GM12878 (cell line): ENCODE data around the gene DUSP8. TPM values are rescaled to one million over a fixed set of nuclear protein-coding genes. Genes with fewer than 3 reads are reported as not detected.

Experiments
- ATF3 ChIP-seq: IDR thresholded peaks from 2 replicates; pipeline ENCODE4 v1.6.1; 2011; ENCODE audit warnings: low read depth, mild to moderate bottlenecking, low read length, moderate library complexity, borderline replicate concordance; ENCODE audit errors: extremely low read depth
- BCL11A ChIP-seq: IDR thresholded peaks from 2 replicates; pipeline ENCODE4 v1.6.1; 2011; ENCODE audit warnings: low read depth, low read length
- BHLHE40 ChIP-seq, 2 experiments: fragments of 450-650 bp in 1 of 2; IDR thresholded peaks; 2 replicates each; pipeline ENCODE4 v1.6.1; 2011 to 2017; ENCODE audit warnings: low read depth in 2 of 2, borderline replicate concordance in 1 of 2, improper control_type of control experiment in 1 of 2, low read length in 1 of 2, mild to moderate bottlenecking in 1 of 2
- CBX5 ChIP-seq: sonication (generic); IDR thresholded peaks from 2 replicates; pipeline ENCODE4 v1.6.1; 2016; ENCODE audit warnings: low read depth, moderate library complexity, mild to moderate bottlenecking, inconsistent platforms
- EP300 ChIP-seq, 2 experiments: fragments of 150-350 bp in 1 of 2; IDR thresholded peaks; 2 replicates each; pipeline ENCODE4 v1.6.1; 2011 to 2012; ENCODE audit warnings: low read depth in 2 of 2, low read length in 2 of 2, borderline replicate concordance in 1 of 2, improper control_type of control experiment in 1 of 2, inconsistent platforms in 1 of 2; ENCODE audit not compliant: control insufficient read depth in 1 of 2
- NR2C1 ChIP-seq: fragments of 450-650 bp; IDR thresholded peaks from 2 replicates; pipeline ENCODE4 v1.6.1; 2017; ENCODE audit warnings: antibody characterized with exemption, mild to moderate bottlenecking, moderate library complexity
- RBBP5 ChIP-seq: fragments of 200-600 bp; sonication (generic); conservative IDR thresholded peaks from 2 replicates; pipeline ENCODE4 v1.6.1; 2016
- SMAD1 ChIP-seq: fragments of 450-650 bp; IDR thresholded peaks from 2 replicates; pipeline ENCODE4 v1.6.1; 2018; ENCODE audit warnings: mild to moderate bottlenecking, low read depth; ENCODE audit not compliant: partially characterized antibody
- ZNF24 ChIP-seq: fragments of 450-650 bp; IDR thresholded peaks from 2 replicates; pipeline ENCODE4 v1.6.1; 2017; ENCODE audit warnings: antibody characterized with exemption, mild to moderate bottlenecking
- ZZZ3 ChIP-seq: IDR thresholded peaks from 2 replicates; pipeline ENCODE4 v1.6.1; 2011; ENCODE audit warnings: low read depth; ENCODE audit not compliant: control insufficient read depth, insufficient read length
- polyA plus RNA-seq, 11 experiments: library from polyadenylated mRNA; depleted of rRNA in 4 of 11; unstranded in 6 of 11; stranded (reverse) in 5 of 11; fragments of >200 nt; fragmentation: Nextera tagmentation in 4 of 11; fragmentation: Illumina TruSeq in 1 of 11; extraction: Ambion mirVana in 4 of 11; extraction: Trizol in 1 of 11; gene quantifications; 1 replicate in 1 of 11; 2 replicates in 10 of 11; pipeline versions ENCODE4 v1.2.1 to v1.2.3, GENCODE V29; 2011 to 2016; ENCODE audit warnings: inconsistent platforms in 2 of 11, missing spikeins in 2 of 11, low read depth in 1 of 11
- total RNA-seq, 4 experiments: library from RNA; depleted of rRNA in 3 of 4; stranded (reverse); fragments of >200 nt in 3 of 4; fragmentation: Illumina TruSeq in 1 of 4; extraction: Trizol in 1 of 4; gene quantifications; 2 replicates each; pipeline versions ENCODE4 v1.2.1 to v1.2.3, GENCODE V29; 2013 to 2021
- TF ChIP-seq, protein P1 (sequence below): IDR thresholded peaks from 2 replicates; pipeline ENCODE4 v1.6.1; 2012; ENCODE audit warnings: mild to moderate bottlenecking, low read depth, low read length

DUSP8 gene
- total and polyA plus RNA-seq, 10 of the 15 experiments (the other 5 are each of a cell fraction or from before 2014, with no cell fraction given), result 0.04 to 1.7 (median 0.26) TPM; not detected in 6

DNA sequence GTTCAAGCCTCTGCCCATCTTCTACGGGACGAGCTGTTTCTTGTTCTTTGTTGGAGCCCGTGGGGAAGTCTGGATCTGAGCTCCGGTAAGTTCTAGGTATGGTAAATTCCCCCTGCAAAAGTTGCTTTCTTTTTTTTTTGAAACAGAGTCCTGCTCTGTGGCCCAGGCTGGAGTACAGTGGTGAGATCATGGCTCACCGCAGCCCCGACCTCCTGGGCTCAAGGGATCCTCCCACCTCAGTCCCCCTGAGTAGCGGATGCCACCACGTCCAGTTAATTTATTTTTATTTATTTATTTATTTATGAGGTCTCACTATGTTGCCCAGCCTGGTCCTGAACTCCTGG lies 50.0 kb downstream of the DUSP8 start (continued):
- TF ChIP-seq EP300 (IDR thresholded peaks at IDR 0.05; ENCODE audit: borderline replicate concordance in 1 of 2, control insufficient read depth in 1 of 2, low read depth in 2 of 2, low read length in 2 of 2) (no peak), BHLHE40 (IDR thresholded peaks at IDR 0.05; ENCODE audit: borderline replicate concordance in 1 of 2, low read depth in 2 of 2, low read length in 1 of 2) (no peak), ATF3 (no peak), ZNF24 (no peak), ZZZ3 (no peak), NR2C1 (no peak), RBBP5 (no peak), BCL11A (no peak), SMAD1 (no peak), CBX5 (no peak)
- TF ChIP-seq, protein P1, sequence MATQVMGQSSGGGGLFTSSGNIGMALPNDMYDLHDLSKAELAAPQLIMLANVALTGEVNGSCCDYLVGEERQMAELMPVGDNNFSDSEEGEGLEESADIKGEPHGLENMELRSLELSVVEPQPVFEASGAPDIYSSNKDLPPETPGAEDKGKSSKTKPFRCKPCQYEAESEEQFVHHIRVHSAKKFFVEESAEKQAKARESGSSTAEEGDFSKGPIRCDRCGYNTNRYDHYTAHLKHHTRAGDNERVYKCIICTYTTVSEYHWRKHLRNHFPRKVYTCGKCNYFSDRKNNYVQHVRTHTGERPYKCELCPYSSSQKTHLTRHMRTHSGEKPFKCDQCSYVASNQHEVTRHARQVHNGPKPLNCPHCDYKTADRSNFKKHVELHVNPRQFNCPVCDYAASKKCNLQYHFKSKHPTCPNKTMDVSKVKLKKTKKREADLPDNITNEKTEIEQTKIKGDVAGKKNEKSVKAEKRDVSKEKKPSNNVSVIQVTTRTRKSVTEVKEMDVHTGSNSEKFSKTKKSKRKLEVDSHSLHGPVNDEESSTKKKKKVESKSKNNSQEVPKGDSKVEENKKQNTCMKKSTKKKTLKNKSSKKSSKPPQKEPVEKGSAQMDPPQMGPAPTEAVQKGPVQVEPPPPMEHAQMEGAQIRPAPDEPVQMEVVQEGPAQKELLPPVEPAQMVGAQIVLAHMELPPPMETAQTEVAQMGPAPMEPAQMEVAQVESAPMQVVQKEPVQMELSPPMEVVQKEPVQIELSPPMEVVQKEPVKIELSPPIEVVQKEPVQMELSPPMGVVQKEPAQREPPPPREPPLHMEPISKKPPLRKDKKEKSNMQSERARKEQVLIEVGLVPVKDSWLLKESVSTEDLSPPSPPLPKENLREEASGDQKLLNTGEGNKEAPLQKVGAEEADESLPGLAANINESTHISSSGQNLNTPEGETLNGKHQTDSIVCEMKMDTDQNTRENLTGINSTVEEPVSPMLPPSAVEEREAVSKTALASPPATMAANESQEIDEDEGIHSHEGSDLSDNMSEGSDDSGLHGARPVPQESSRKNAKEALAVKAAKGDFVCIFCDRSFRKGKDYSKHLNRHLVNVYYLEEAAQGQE, result no peak
